NCI-H1930 (cell line): ENCODE data around the gene FRMPD4.
"Not testable (repeated sequence)": the region's sequence is repeated elsewhere in the genome, so short reads cannot be mapped to it uniquely, and the experiment has no call there.

Source experiments
- DNase-seq, 2 experiments: peaks; one replicate each; lab custom pipeline; 2025; lab: John Stamatoyannopoulos, UW

Gene FRMPD4

GRCh38 chrX:12538096-12538495 is 399.8 kb downstream of the FRMPD4 start:
- DNase-seq: not testable (repeated sequence)

- DNase-seq: peak in 1 of 2 experiments; percentile 29
Measured at GRCh38 chrX:12542251-12542650, 404.0 kb downstream of the FRMPD4 start.

- DNase-seq: no peak
Measured at GRCh38 chrX:12548341-12548740, 410.1 kb downstream of the FRMPD4 start.

GRCh38 chrX:12548746-12549145 is 410.5 kb downstream of the FRMPD4 start:
- DNase-seq: no peak

- no peak for DNase-seq
Measured at GRCh38 chrX:12554206-12554605, 415.9 kb downstream of the FRMPD4 start.

GRCh38 chrX:12563121-12563520 is 424.8 kb downstream of the FRMPD4 start:
- DNase-seq: no peak

GRCh38 chrX:12564221-12564620 is 425.9 kb downstream of the FRMPD4 start:
- no peak for DNase-seq

- no peak for DNase-seq
Measured at GRCh38 chrX:12567857-12568256, 429.6 kb downstream of the FRMPD4 start.

GRCh38 chrX:12570859-12571501 is 432.7 kb downstream of the FRMPD4 start:
- DNase-seq: no peak

- DNase-seq: no peak
Measured at GRCh38 chrX:12579311-12579710, 441.0 kb downstream of the FRMPD4 start.

- DNase-seq: no peak
Measured at GRCh38 chrX:12580548-12580947, 442.3 kb downstream of the FRMPD4 start.

GRCh38 chrX:12581546-12581945 is 443.3 kb downstream of the FRMPD4 start:
- no peak for DNase-seq

- no peak for DNase-seq
Measured at GRCh38 chrX:12582649-12583048, 444.4 kb downstream of the FRMPD4 start.

GRCh38 chrX:12583543-12583942 is 445.3 kb downstream of the FRMPD4 start:
- DNase-seq: no peak

- no peak for DNase-seq
Measured at GRCh38 chrX:12595720-12596119, 457.4 kb downstream of the FRMPD4 start.

GRCh38 chrX:12610079-12610478 is 471.8 kb downstream of the FRMPD4 start:
- DNase-seq: no peak

- DNase-seq: no peak
Measured at GRCh38 chrX:12611471-12611870, 473.2 kb downstream of the FRMPD4 start.

GRCh38 chrX:12614266-12614665 is 476.0 kb downstream of the FRMPD4 start:
- DNase-seq: no peak

GRCh38 chrX:12615061-12615460 is 476.8 kb downstream of the FRMPD4 start:
- no peak for DNase-seq

GRCh38 chrX:12617241-12617640 is 479.0 kb downstream of the FRMPD4 start:
- no peak for DNase-seq

GRCh38 chrX:12647230-12647629 is 509.0 kb downstream of the FRMPD4 start:
- no peak for DNase-seq

GRCh38 chrX:12648995-12649394 is 510.7 kb downstream of the FRMPD4 start:
- no peak for DNase-seq

- no peak for DNase-seq
Measured at GRCh38 chrX:12657433-12657832, 519.2 kb downstream of the FRMPD4 start.

GRCh38 chrX:12657881-12658280 is 519.6 kb downstream of the FRMPD4 start:
- no peak for DNase-seq
